ENCODE data around the gene ACRV1.

DNA sequence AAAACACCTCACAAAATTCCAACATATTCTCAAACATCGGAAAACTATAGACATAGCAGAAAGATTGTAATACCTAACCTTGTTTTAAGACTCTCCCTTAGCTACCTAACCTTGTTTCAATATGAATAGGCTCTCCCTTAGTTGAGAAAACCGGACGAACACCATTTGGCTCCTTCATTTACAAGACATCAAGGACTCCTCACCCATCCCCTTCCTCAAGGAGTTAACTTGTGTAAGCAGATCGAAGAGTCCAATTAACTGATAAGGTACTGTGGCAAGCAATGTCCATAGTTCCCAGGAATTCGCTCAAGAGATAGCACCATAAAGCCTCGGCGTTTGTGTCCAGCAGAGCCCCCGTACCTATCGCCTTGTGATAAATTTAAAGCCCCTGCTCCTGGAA lies 4.6 kb upstream of the ACRV1 start:
- TF ChIP-seq CTCF (IDR thresholded peaks at IDR 0.05) (no peak), POLR2A (IDR thresholded peaks at IDR 0.05) (no peak), EP300 (IDR thresholded peaks at IDR 0.05) (no peak), POLR2AphosphoS5 (IDR thresholded peaks at IDR 0.05) (no peak)

Measured in upper lobe of left lung (tissue), 4 donors.